ENCODE data around the gene KLHDC4.
"Not testable (repeated sequence)": the region's sequence is repeated elsewhere in the genome, so short reads cannot be mapped to it uniquely, and the experiment has no call there.

Gene KLHDC4

GRCh38 chr16:87684106-87684677 is 81.6 kb downstream of the KLHDC4 start:
- no peak for DNase-seq (ENCODE audit: low read depth)

DNA sequence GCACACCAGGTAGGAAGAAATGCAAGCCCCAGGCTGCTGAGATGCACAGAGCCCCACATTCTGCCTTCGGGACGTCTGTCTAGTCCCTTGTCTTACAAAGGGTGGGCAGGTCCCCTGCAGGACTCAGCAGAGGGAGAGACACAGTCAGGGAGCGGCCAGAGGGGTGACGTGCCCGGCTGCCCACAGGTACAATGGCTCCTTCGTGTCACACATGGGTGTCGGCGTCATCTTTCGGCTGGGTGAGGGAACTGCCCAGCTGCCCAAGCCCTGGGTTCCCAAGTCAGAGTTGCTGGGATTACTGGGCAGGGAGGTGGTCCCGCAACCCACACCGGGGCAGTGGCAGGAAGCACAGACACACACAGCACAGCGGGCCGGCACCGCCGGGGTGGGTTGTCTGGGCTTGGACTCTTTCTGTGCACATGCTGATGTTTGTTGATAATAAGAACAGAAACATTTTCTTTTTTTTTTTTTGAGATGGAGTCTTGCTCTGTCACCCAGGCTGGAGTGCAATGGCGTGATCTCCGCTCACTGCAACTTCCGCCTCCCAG is 82.9 kb downstream of the KLHDC4 start:
- no peak for DNase-seq (ENCODE audit: low read depth)

DNA sequence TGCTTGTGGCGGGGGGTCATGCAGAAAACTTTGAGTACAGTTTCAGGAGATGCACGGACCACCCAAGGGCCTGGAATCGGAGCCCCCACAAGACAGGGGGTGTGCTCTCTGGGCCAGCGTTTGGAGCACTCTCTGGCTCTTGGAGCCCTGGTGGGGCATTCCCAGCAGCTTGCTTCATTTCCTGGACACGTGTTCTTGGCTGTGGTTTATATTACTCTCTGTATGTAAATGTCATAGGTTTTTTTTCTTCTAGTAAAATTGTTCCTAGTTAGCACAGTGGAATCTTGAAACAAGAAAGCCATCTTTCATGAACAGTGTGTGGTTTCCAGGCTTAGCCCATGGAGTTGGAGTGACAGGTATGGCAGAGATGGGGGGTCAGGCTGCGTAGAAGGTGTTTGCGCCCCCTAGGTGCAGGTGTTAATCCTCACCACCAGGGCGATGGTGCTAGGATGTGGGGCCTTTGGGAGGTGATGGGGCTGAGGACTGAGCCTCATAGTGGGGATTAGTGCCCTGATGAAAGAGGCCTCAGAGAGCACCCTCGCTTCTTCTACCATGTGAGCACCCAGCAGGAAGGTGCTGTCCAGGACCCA is 83.7 kb downstream of the KLHDC4 start:
- DNase-seq (ENCODE audit: low read depth): no peak

- not testable (repeated sequence) for DNase-seq (ENCODE audit: low read depth)
Measured at GRCh38 chr16:87681051-87681602, 84.7 kb downstream of the KLHDC4 start.

DNA sequence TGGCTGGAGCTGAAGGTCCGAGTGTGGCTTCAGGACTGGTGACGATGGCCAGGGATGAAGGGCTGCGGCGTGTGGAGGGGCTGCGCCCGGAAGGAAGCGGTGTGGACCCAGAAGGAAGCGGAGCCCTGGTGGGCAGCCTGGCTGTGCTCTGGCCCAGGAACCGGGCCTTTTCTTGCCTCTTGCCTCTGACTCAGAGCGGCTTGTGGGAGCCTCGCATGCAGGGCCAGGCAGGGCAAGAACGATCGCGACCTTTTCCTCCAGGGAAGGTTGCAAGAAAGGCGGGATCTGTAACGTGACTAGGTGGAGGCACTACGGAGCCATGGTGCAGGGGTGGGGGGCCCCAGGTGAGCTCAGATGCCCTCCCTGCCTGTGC is 85.5 kb downstream of the KLHDC4 start:
- no peak for DNase-seq (ENCODE audit: low read depth)

GRCh38 chr16:87679593-87680271 is 86.1 kb downstream of the KLHDC4 start:
- DNase-seq (ENCODE audit: low read depth): no peak

DNA sequence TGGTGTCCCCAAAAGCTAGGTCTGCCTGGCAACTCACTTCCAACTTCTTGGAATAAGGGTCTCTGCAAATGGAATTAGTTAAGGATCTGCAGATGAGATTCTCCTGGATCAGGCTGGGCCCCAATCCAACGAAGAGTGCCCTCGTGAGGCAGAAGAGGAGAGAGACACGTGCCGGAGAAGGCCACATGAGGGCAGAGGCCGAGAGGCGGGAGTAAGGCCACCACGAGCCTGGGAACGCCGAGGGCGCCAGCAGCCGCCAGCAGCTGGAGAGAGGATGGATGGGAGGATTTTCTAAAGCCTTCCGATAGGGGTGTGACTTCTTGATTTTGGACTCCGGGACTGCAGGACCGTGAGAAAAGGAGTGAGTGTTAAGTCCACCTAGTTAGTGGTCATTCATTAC is 87.2 kb downstream of the KLHDC4 start:
- DNase-seq (ENCODE audit: low read depth): no peak

GRCh38 chr16:87677830-87678229 is 88.0 kb downstream of the KLHDC4 start:
- DNase-seq (ENCODE audit: low read depth): no peak

DNA sequence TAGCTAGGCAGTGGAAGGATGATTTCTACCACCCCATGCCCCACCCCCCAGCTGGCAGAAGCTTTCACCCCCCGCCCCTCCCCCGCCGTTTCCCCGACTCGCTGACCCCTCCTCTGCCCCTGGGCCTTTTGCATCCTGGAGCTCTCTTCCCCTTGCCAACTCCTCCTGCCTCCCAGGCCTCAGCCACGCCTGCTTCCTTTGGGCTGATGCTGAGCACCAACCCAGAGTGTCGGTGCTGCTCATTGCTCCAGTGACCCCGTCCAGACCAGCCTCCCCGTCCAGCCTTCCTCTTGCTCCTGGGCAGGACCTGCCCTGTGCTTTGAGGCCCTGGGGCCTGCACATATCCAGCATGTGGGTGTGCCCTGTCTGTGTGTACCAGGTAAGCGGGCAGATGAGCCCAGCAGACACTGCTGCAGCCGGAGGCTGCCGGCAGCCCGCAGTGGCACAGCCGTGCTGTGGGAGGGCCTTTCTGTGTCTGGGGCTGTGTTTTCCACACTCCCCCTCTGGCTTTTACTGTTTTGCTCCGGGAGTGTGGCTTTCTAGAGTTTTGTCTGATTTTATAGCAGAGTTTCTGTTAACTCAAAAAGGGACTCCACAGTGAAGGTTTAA is 90.6 kb downstream of the KLHDC4 start:
- DNase-seq (ENCODE audit: low read depth): no peak

DNA sequence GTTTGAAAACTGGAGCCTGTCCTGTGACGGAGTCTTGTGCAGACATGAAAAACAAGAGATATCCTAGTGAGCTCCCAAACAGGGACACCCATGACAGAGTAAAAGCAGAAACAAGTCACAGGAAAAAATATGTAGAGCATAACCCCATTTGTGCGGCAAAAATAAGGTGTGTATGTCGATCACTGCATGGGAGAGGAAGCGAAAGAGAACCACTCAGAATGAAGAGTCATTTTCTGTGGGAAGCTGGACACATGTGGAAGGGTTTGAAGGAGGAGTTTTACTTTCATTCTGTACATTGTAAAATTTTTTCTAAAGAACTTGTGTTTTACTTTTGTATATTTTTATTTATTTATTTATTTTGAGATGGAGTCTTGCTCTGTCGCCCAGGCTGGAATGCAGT is 91.4 kb downstream of the KLHDC4 start:
- DNase-seq (ENCODE audit: low read depth): no peak

GRCh38 chr16:87671715-87672270 is 94.0 kb downstream of the KLHDC4 start:
- no peak for DNase-seq (ENCODE audit: low read depth)

GRCh38 chr16:87671221-87671620 is 94.6 kb downstream of the KLHDC4 start:
- DNase-seq (ENCODE audit: low read depth): no peak

DNA sequence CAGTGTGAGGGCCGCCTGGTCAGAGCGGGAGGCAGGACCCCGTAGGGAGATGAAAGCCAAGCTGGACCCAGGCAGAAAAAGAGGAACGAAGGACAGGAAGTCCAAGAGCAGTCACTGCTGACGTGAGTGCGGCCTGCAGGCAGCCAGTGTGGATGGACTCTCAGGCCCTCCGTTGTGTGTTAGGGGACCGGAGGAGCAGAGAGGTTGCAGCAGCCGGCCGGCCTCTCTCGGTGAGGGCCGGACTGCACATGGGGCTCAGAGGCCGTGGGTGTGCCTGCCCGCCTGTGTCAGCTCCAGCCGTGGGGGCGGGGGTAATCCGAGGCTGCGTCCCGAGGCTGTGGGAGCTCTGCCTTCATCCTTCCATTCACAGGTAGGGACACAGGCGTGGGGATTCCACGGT is 96.1 kb downstream of the KLHDC4 start:
- no peak for DNase-seq (ENCODE audit: low read depth)

DNA sequence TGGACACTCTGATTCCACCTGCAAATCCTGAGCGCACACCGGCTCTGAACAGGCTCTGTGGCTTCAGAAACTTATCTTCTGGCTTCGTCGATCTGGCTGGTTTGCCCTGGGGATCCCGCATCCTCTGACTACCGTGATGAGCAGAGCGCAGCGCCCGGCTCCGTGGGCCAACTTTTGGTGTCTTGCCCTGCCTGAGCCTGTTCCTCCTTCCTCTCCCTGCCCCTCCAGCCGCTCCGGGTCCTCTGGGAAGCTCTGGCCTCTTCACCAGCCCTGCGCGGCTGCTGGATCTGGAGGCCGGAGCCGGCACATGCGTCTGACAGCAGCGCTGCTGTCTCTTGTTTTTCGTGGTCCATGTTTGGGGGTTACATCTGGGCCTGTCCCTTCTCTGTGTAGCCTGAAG is 97.8 kb downstream of the KLHDC4 start:
- DNase-seq (ENCODE audit: low read depth): no peak

- DNase-seq (ENCODE audit: low read depth): no peak
Measured at GRCh38 chr16:87667443-87667842, 98.3 kb downstream of the KLHDC4 start.

- no peak for DNase-seq (ENCODE audit: low read depth)
Measured at GRCh38 chr16:87666919-87667318, 98.9 kb downstream of the KLHDC4 start.

- no peak for DNase-seq (ENCODE audit: low read depth)
Measured at GRCh38 chr16:87665193-87665592, 100.6 kb downstream of the KLHDC4 start.

GRCh38 chr16:87664792-87665191 is 101.0 kb downstream of the KLHDC4 start:
- no peak for DNase-seq (ENCODE audit: low read depth)

DNA sequence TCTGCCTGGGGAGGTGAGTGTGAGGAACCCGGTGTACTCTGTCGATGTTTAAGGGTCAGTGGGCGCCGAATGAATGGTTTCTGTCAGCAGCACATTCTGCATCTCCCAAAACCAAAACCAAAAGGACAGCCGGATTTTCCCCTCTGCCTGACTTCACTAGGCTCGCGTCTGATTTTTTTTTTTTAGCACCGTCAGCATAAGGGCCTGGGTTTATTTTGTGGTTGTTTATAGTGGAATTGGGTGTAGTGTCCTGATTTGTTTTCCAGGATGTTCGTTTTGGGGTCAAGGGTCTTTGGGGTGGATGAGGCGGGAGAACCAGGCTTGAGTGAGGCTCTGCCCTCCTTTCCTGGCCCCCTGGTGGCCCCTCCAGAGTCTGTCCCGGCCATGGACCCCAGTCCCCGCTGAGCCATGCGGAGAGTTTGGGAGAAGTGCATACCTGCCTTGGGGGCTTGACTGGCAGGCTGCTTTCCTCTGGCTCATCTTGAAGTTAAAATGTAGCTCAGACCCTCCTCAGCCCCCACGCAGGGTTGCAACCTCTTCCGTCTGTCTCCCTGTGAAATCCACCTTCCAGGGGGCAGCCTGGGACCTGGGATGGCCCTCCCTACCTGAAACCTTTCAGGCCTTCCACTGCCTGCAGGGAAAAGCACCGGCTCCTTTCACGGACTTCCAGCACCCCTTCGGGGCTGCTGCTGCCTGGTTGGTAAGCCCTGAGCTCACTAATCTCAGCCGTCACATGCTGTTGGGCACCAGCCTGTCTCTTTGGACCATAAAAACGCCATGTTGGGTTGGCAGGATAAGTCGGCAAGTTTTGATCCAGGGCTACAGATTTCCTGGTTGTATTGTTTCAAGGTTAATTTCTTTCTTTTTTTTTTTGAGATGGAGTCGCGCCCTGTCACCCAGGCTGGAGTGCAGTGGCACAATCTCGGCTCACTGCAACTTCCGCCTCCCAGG is 103.3 kb downstream of the KLHDC4 start:
- no peak for DNase-seq (ENCODE audit: low read depth)

- no peak for DNase-seq (ENCODE audit: low read depth)
Measured at GRCh38 chr16:87661561-87661960, 104.2 kb downstream of the KLHDC4 start.

- DNase-seq (ENCODE audit: low read depth): no peak
Measured at GRCh38 chr16:87658564-87659225, 107.1 kb downstream of the KLHDC4 start.

Measured in stimulated activated CD8-positive, alpha-beta memory T cell treated with anti-CD3 and anti-CD28 coated beads, Interleukin-15, amount 100 ng/mL, for 24 hours (primary cell).